CD14-positive monocyte (primary cell): ENCODE data around the gene TXNDC17. TPM values are rescaled to one million over a fixed set of nuclear protein-coding genes. Genes with fewer than 3 reads are reported as not detected.

Experiments used
- DNase-seq, 3 donors: peaks; one replicate each; pipeline ENCODE4 v3.0.0-alpha.2; 2011 to 2022
- H2AFZ ChIP-seq: 2 replicates; pipeline ENCODE4 v1.6.0; 2012; ENCODE audit warnings: mild to moderate bottlenecking, low read depth, low read length, inconsistent platforms; ENCODE audit not compliant: insufficient read depth, poor library complexity, severe bottlenecking
- H3K27ac ChIP-seq, 2 donors: 1 replicate in 1 of 2; 2 replicates in 1 of 2; pipeline ENCODE4 v1.5.1; 2012 to 2013; ENCODE audit warnings: low read length in 2 of 2, control low read depth in 1 of 2, inconsistent platforms in 1 of 2, low read depth in 1 of 2, mild to moderate bottlenecking in 1 of 2
- H3K27me3 ChIP-seq, 2 donors: one replicate each; pipeline versions ENCODE4 v1.6.0 to v1.6.1; 2011 to 2013; ENCODE audit warnings: low read length in 2 of 2; ENCODE audit not compliant: control insufficient read depth in 2 of 2, insufficient read depth in 2 of 2
- H3K36me3 ChIP-seq, 2 donors: replicated peaks in 1 of 2; 1 replicate in 1 of 2; 2 replicates in 1 of 2; pipeline versions ENCODE4 v1.5.1 to v1.6.1; 2012 to 2013; ENCODE audit warnings: low read length in 2 of 2, control low read depth in 1 of 2, inconsistent platforms in 1 of 2, mild to moderate bottlenecking in 1 of 2; ENCODE audit not compliant: insufficient read depth in 2 of 2, control insufficient read depth in 1 of 2
- H3K4me1 ChIP-seq, 2 donors: 1 replicate in 1 of 2; 2 replicates in 1 of 2; pipeline versions ENCODE4 v1.5.1 to v1.6.1; 2012 to 2013; ENCODE audit warnings: low read length in 2 of 2, control low read depth in 1 of 2, inconsistent platforms in 1 of 2, mild to moderate bottlenecking in 1 of 2, moderate library complexity in 1 of 2; ENCODE audit not compliant: insufficient read depth in 2 of 2, control insufficient read depth in 1 of 2
- H3K4me2 ChIP-seq: replicated peaks from 2 replicates; pipeline ENCODE3; 2012; ENCODE audit warnings: low read length, moderate library complexity, mild to moderate bottlenecking; ENCODE audit not compliant: poor library complexity, severe bottlenecking; ENCODE audit errors: extremely low read depth
- H3K4me3 ChIP-seq, 3 experiments: fragments of 200-600 bp in 1 of 3; sonication (generic) in 1 of 3; replicated peaks in 1 of 3; 1 replicate in 2 of 3; 2 replicates in 1 of 3; pipeline ENCODE4 v1.5.1; 2011 to 2013; ENCODE audit warnings: low read length in 3 of 3, mild to moderate bottlenecking in 3 of 3, control low read depth in 2 of 3, low read depth in 2 of 3, inconsistent platforms in 1 of 3, moderate library complexity in 1 of 3
- H3K79me2 ChIP-seq: 2 replicates; pipeline ENCODE4 v1.6.0; 2012; ENCODE audit warnings: mild to moderate bottlenecking, control low read depth, inconsistent platforms, low read length, moderate library complexity; ENCODE audit not compliant: insufficient read depth
- H3K9ac ChIP-seq: 2 replicates; pipeline ENCODE4 v1.6.0; 2017; ENCODE audit warnings: low read length, mild to moderate bottlenecking; ENCODE audit not compliant: insufficient read depth, poor library complexity, severe bottlenecking
- H3K9me3 ChIP-seq, 2 donors: replicated peaks in 1 of 2; 1 replicate in 1 of 2; 2 replicates in 1 of 2; pipeline versions ENCODE4 v1.5.1 to v1.6.1; 2012 to 2013; ENCODE audit warnings: low read length in 2 of 2, control low read depth in 1 of 2; ENCODE audit not compliant: control insufficient read depth in 1 of 2, insufficient read depth in 1 of 2
- H4K20me1 ChIP-seq: 2 replicates; pipeline ENCODE4 v1.6.0; 2012; ENCODE audit warnings: mild to moderate bottlenecking, low read length, control low read depth, moderate library complexity; ENCODE audit not compliant: insufficient read depth
- H3K27ac Mint-ChIP-seq, 7 donors: one replicate each; pipeline ENCODE4 v1.8.0; 2020; ENCODE audit warnings: mild to moderate bottlenecking in 7 of 7, mixed read lengths in 7 of 7, moderate library complexity in 6 of 7, inconsistent platforms in 2 of 7
- H3K27me3 Mint-ChIP-seq, 3 donors: one replicate each; pipeline ENCODE4 v1.8.0; 2021 to 2022; ENCODE audit warnings: low read depth in 3 of 3, mild to moderate bottlenecking in 3 of 3, mixed read lengths in 3 of 3, moderate library complexity in 3 of 3, inconsistent platforms in 1 of 3
- H3K36me3 Mint-ChIP-seq, 2 donors: one replicate each; pipeline ENCODE4 v1.8.0; 2020; ENCODE audit warnings: mixed read lengths in 2 of 2, inconsistent platforms in 1 of 2, mild to moderate bottlenecking in 1 of 2
- H3K4me1 Mint-ChIP-seq: one replicate; pipeline ENCODE4 v1.8.0; 2020; ENCODE audit warnings: mild to moderate bottlenecking, mixed read lengths
- H3K4me3 Mint-ChIP-seq, 2 donors: one replicate each; pipeline ENCODE4 v1.8.0; 2020; ENCODE audit warnings: mild to moderate bottlenecking in 2 of 2, mixed read lengths in 2 of 2, moderate library complexity in 1 of 2
- H3K9me3 Mint-ChIP-seq, 7 donors: one replicate each; pipeline ENCODE4 v1.8.0; 2020 to 2022; ENCODE audit warnings: mixed read lengths in 7 of 7, mild to moderate bottlenecking in 6 of 7, moderate library complexity in 6 of 7, inconsistent platforms in 2 of 7
- CTCF ChIP-seq: fragments of 200-600 bp; IDR thresholded peaks from one replicate; pipeline ENCODE4 v1.8.0; 2022; ENCODE audit warnings: antibody characterized with exemption, mild to moderate bottlenecking
- WGBS: methylation state at CpG from one replicate; pipeline ENCODE4 v1.1.5; 2013; ENCODE audit warnings: missing lambda C conversion rate; ENCODE audit not compliant: insufficient coverage; 5-methylcytosine and 5-hydroxymethylcytosine counted together
- intact Hi-C, 2 donors: fragments of 100-400 bp; cut with micrococcal nuclease; formaldehyde crosslinking; loops; one replicate each; pipeline versions ENCODE4 v1.15.0 to v1.15.1; 2023
- polyA minus RNA-seq: library from RNA; depleted of rRNA, polyadenylated mRNA; stranded (reverse); fragments of >200 nt; gene quantifications from 2 replicates; pipeline ENCODE4 v1.2.3, GENCODE V29; 2012
- polyA plus RNA-seq, 3 donors: library from polyadenylated mRNA; depleted of rRNA in 1 of 3; unstranded in 2 of 3; stranded (reverse) in 1 of 3; fragments of 300-500 nt in 2 of 3; fragments of >200 nt in 1 of 3; fragmentation: Illumina TruSeq in 2 of 3; gene quantifications; 1 replicate in 2 of 3; 2 replicates in 1 of 3; pipeline ENCODE4 v1.2.3, GENCODE V29; 2012 to 2021
- total RNA-seq, 12 experiments: library from RNA in 1 of 12; stranded (reverse) in 1 of 12; fragments of 120-200 nt in 1 of 12; gene quantifications; one replicate each; pipeline ENCODE4 v1.2.4 and lab custom pipeline; 2013 to 2026; ENCODE audit warnings: mixed read lengths in 6 of 12, inconsistent platforms in 1 of 12

The TXNDC17 gene
- total RNA-seq (2013): 70.8 TPM
- 100 to 1,000 TPM in 2 of 3 donors, 10 to 100 TPM in 1; 88.8 to 357 (median 319) TPM for polyA plus RNA-seq
- 16.8 and 28.4 TPM in 2 replicates for polyA minus RNA-seq
- 3.1 to 15.6 (median 10.0) reads per million in 11 experiments for total RNA-seq (lab: John Stamatoyannopoulos, UW)

DNA sequence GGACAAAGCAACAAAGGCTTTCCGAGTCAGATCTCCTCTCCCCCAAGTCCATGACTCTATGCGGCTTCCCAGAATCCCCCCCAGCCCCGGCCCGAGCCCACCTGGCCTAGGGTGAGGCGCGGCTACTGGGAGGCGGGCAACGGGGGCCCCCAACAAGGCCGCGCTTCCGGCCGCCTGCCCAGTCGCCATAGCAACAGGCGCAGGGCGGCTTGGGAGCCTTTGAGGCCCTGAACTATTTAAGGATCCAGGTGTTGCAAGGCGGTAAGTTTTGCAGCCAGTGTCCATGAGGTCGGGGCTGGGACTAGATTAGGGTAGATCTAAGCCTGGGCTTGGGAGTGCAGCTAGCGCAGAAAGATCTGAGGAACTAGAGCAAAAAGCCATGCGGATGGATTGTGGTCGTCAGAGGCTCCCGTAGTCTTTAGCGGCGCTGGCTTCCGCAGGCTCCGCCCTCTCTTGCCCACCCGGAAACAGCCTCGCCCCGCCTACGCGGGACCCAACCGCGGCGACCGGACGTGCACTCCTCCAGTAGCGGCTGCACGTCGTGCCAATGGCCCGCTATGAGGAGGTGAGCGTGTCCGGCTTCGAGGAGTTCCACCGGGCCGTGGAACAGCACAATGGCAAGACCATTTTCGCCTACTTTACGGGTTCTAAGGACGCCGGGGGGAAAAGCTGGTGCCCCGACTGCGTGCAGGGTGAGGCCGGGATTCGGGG is at the start of gene TXNDC17, which contains the start of gene KIAA0753:
TSS of gene TXNDC17 (plus strand) at position 525 of the 711 bp plus-strand sequence. CDS start at position 548, 23 bp downstream.
TSS of gene KIAA0753 (minus strand) at position 176 of the 711 bp plus-strand sequence. CDS start 5,608 bp downstream, outside the sequence.
- Histone ChIP-seq H3K79me2 (peaks cover 40% of the 10 kb centered on the region), H3K4me3 (peak within 1 kb of the TSS; percentile 86 to 95 (median 94)), H3K27ac (peak within 1 kb of the TSS; percentile 61 to 88), H3K4me1 (peaks cover 21 to 33% of the 10 kb centered on the region in 2 donors), H3K36me3 (peaks cover 20 to 31% of the 10 kb centered on the region in 2 donors), H4K20me1 (peaks cover 26% of the 10 kb centered on the region), H3K4me2 (peak within 1 kb of the TSS; percentile 88), H3K9ac (peak within 1 kb of the TSS; percentile 74), H3K9me3 (no peaks in the 10 kb centered on the region), H3K27me3 (no peaks in the 10 kb centered on the region), H2AFZ (peak within 1 kb of the TSS; percentile 89)
- H3K4me3 Mint-ChIP-seq: peak within 1 kb of the TSS; percentile 97 to 99
- H3K27me3 Mint-ChIP-seq: peaks cover 0 to 11% (median 3%) of the 10 kb centered on the region in 3 donors
- peaks cover 35% of the 10 kb centered on the region for H3K4me1 Mint-ChIP-seq
- H3K27ac Mint-ChIP-seq: peak within 1 kb of the TSS; percentile 89 to 98 (median 94)
- peak; percentile 77 to 79 (median 79) for DNase-seq
- intact Hi-C loops: loop anchor here in 1 of 2 donors (10.0 kb wide), 1 partner anchor 166 kb away; no protein-coding TSS in a partner anchor
- no peak for TF ChIP-seq CTCF
- WGBS: under 1% methylated on average over 50 of the region's 52 CpGs
- peaks cover 26 to 31% of the 10 kb centered on the region in 2 donors for H3K36me3 Mint-ChIP-seq
- no peaks in the 10 kb centered on the region for H3K9me3 Mint-ChIP-seq

GRCh38 chr17:6591599-6592158 is 49.2 kb upstream of the TXNDC17 start:
- H3K27me3 ChIP-seq: no peaks in the 10 kb centered on the region
- no peaks in the 10 kb centered on the region for H3K4me1 ChIP-seq
- Mint-ChIP-seq H3K4me3 (no peak overlapping the region), H3K36me3 (peaks cover 74 to 86% of the 10 kb centered on the region in 2 donors), H3K4me1 (peaks cover 10% of the 10 kb centered on the region), H3K27ac (no peak overlapping the region), H3K9me3 (peaks cover 0 to 1% (median 0%) of the 10 kb centered on the region in 7 donors), H3K27me3 (peaks cover 0 to 1% (median 0%) of the 10 kb centered on the region in 3 donors)
- DNase-seq: no peak
- no peak for TF ChIP-seq CTCF
- peaks cover 0 to under 1% of the 10 kb centered on the region in 2 donors for H3K9me3 ChIP-seq
- peak overlapping the region in 1 of 2 donors; percentile 10 for H3K27ac ChIP-seq
- H3K36me3 ChIP-seq: peaks cover 62 to 92% of the 10 kb centered on the region in 2 donors
- H2AFZ ChIP-seq: no peak overlapping the region
- no peak overlapping the region for H3K4me3 ChIP-seq
- intact Hi-C loops: no loop called here
- no peaks in the 10 kb centered on the region for H3K79me2 ChIP-seq
- H3K9ac ChIP-seq: no peak overlapping the region
- 67% methylated on average over 6 of the region's 7 CpGs for WGBS
- H4K20me1 ChIP-seq: no peaks in the 10 kb centered on the region
- H3K4me2 ChIP-seq: no peak overlapping the region
